ENCODE measurements around the gene LRRC17.

LRRC17 gene

DNA sequence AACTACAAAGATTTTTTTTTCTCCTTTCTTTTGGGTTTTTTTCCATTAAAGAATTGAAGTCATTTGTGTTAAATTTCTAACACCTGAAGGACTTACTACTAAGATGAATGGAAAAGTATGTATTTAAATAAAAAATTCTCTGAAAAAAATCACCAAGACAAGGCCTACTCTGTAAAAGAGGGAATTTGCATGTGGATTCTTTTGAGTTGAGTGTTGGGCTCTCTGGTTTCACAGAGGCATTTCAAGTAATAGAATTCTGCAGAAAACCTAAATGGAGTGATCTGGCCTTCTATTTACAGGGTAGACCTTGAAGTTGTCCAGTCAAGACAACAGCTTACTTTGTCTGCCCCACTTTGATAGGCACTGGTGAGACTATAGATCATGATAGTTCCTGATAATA, 4.1 kb downstream of the LRRC17 start (continued):
- no peak for TF ChIP-seq PRDM2 (tag by site-specific recombination; IDR thresholded peaks at IDR 0.05; ENCODE audit: borderline replicate concordance)
- no peak for TF ChIP-seq ZBTB7A (tag by site-specific recombination; IDR thresholded peaks at IDR 0.05; ENCODE audit: low read depth)
- no peak for TF ChIP-seq ZNF174 (tag by site-specific recombination; IDR thresholded peaks at IDR 0.05)
- no peak for TF ChIP-seq ZNF391 (tag by site-specific recombination; IDR thresholded peaks at IDR 0.05; ENCODE audit: borderline replicate concordance, low read depth)
- TF ChIP-seq ZNF350 (tag by site-specific recombination; IDR thresholded peaks at IDR 0.05), result no peak

DNA sequence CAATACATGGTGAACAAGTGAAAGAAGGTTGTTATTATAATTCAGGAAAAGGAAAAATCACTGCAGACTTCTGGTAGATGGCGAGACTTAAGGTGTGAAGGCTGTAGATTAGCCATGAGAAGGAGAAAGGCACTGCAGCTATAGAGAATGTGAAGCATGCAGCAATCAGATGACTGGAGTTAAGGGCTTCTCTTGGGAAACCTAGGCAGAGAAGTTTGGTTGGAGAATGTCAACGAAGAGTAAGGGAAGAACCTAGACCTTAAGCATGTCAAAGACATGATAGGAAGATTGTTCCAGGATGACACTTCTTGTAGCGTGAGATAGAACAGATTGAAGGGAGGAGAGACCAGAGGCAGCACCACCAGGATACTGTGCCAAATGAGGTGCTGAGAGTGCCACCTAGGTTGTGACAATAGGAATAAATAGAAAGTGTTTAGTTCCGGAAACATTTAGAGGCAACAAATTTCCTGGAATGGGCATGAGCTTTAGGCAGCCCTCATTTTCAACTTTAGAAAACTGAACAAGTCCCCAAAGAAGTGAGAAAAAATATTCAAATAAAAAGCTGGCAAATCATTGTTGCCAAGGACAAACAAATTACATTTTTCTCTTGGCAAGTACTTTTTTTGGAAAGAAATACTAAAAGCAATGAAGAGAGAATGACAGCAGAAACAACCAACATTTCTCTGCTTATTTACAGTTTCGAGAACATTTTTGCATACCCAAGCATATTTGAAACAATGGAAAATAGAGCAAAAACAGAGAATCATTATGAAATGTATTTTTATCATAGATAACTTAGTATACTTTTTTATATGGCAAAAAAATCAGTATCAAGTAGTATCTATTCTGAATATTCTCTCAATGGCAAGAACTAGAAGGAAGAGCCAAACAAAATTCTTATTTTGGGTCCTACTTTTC, 4.9 kb downstream of the LRRC17 start:
- TF ChIP-seq ZNF624 (tag by site-specific recombination; IDR thresholded peaks at IDR 0.05), result no peak
- TF ChIP-seq, protein P1, sequence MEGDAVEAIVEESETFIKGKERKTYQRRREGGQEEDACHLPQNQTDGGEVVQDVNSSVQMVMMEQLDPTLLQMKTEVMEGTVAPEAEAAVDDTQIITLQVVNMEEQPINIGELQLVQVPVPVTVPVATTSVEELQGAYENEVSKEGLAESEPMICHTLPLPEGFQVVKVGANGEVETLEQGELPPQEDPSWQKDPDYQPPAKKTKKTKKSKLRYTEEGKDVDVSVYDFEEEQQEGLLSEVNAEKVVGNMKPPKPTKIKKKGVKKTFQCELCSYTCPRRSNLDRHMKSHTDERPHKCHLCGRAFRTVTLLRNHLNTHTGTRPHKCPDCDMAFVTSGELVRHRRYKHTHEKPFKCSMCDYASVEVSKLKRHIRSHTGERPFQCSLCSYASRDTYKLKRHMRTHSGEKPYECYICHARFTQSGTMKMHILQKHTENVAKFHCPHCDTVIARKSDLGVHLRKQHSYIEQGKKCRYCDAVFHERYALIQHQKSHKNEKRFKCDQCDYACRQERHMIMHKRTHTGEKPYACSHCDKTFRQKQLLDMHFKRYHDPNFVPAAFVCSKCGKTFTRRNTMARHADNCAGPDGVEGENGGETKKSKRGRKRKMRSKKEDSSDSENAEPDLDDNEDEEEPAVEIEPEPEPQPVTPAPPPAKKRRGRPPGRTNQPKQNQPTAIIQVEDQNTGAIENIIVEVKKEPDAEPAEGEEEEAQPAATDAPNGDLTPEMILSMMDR (tag by site-specific recombination; IDR thresholded peaks at IDR 0.05), result 0 out of 2 replicates have a peak, but pooled peaks have one; percentile 24
- Histone ChIP-seq H3K4me1 (ENCODE audit: control insufficient read depth, insufficient read depth, low read length) (peaks cover 4% of the 10 kb centered on the region; the same call in 1 of the 2 replicates), H3K4me3 (ENCODE audit: low read depth, low read length) (no peak overlapping the region), H3K9me3 (ENCODE audit: control insufficient read depth, insufficient read depth, low read depth, low read length) (no peaks in the 10 kb centered on the region), H3K27ac (ENCODE audit: extremely low read depth, low read depth, low read length) (no peak overlapping the region), H3K36me3 (ENCODE audit: control insufficient read depth in 2 of 2, insufficient read depth in 1 of 2, low read length in 2 of 2) (no peaks in the 10 kb centered on the region)
- CTCF ChIA-PET, result no interaction called here
- POLR2A ChIA-PET, result no interaction called here

GRCh38 chr7:102918845-102919244, 6.0 kb downstream of the LRRC17 start:
- Histone ChIP-seq H3K4me1 (ENCODE audit: control insufficient read depth, insufficient read depth, low read length) (no peaks in the 10 kb centered on the region), H3K36me3 (ENCODE audit: control insufficient read depth in 2 of 2, insufficient read depth in 1 of 2, low read length in 2 of 2) (no peaks in the 10 kb centered on the region), H3K4me3 (ENCODE audit: low read depth, low read length) (no peak overlapping the region), H3K9me3 (ENCODE audit: control insufficient read depth, insufficient read depth, low read depth, low read length) (no peaks in the 10 kb centered on the region), H3K27ac (ENCODE audit: extremely low read depth, low read depth, low read length) (no peak overlapping the region)
- POLR2A ChIA-PET, result no interaction called here
- CTCF ChIA-PET, result interaction anchor here (1.2 kb wide), 1 partner anchor 144 kb away, joined by 3 read pairs; no protein-coding TSS in a partner anchor
- no peak for TF ChIP-seq ZSCAN4 (tag by site-specific recombination; IDR thresholded peaks at IDR 0.05)
- no peak for TF ChIP-seq RBAK (tag by site-specific recombination; IDR thresholded peaks at IDR 0.05)
- TF ChIP-seq ZNF324 (tag by site-specific recombination; IDR thresholded peaks at IDR 0.05), result no peak
- TF ChIP-seq GLIS1 (tag by site-specific recombination; IDR thresholded peaks at IDR 0.05), result peak; percentile 31; the same call in 1 of the 2 replicates
- TF ChIP-seq EGR2 (tag by site-specific recombination; IDR thresholded peaks at IDR 0.05; ENCODE audit: low read depth), result no peak
- TF ChIP-seq GLI2 (tag by site-specific recombination; IDR thresholded peaks at IDR 0.05; ENCODE audit: borderline replicate concordance, low read depth), result no peak
- TF ChIP-seq ZNF664 (tag by site-specific recombination; IDR thresholded peaks at IDR 0.05), result no peak
- TF ChIP-seq, protein P2, sequence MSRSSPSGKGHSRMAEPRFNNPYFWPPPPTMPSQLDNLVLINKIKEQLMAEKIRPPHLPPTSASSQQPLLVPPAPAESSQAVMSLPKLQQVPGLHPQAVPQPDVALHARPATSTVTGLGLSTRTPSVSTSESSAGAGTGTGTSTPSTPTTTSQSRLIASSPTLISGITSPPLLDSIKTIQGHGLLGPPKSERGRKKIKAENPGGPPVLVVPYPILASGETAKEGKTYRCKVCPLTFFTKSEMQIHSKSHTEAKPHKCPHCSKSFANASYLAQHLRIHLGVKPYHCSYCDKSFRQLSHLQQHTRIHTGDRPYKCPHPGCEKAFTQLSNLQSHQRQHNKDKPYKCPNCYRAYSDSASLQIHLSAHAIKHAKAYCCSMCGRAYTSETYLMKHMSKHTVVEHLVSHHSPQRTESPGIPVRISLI (tag by site-specific recombination; IDR thresholded peaks at IDR 0.05), result no peak

All from HEK293 (cell line).